GM12878 (cell line): ENCODE results near the gene RCAN2. TPM values are rescaled to one million over a fixed set of nuclear protein-coding genes. Genes with fewer than 3 reads are reported as not detected.

Source experiments
- ATAC-seq: fragments of 200-7000 bp; cut with Tn5 transposase; 3 replicates; pipeline ENCODE4 v1.9.1; 2020; ENCODE audit warnings: mild to moderate bottlenecking, moderate library complexity
- BruUV-seq: library from RNA; stranded (reverse); fragments of 400-500 nt; replicated peaks from 2 replicates; lab custom pipeline; 2021; lab: Mats Ljungman, UMichigan
- CTCF ChIA-PET: fragments of 300-600 bp; sonication (Branson Sonifier 250); formaldehyde crosslinking; extraction: SDS; loops from one replicate; lab custom pipeline; 2021; ENCODE audit warnings: inconsistent platforms; lab: Yijun Ruan, JAX
- POLR2A ChIA-PET: fragments of 350-600 bp; formaldehyde crosslinking; extraction: SDS; loops from one replicate; lab custom pipeline; 2021; ENCODE audit warnings: inconsistent platforms; lab: Charles Lee
- RAD21 ChIA-PET: fragments of 300-600 bp; sonication (Branson Sonifier 250); formaldehyde crosslinking; loops from one replicate; lab custom pipeline; 2023; ENCODE audit warnings: antibody characterized with exemption; ENCODE audit not compliant: unreplicated experiment; lab: Charles Lee
- SMC1A ChIA-PET: fragments of 300-600 bp; sonication (Branson Sonifier 250); formaldehyde crosslinking; loops from one replicate; lab custom pipeline; 2023; ENCODE audit not compliant: unreplicated experiment, uncharacterized antibody; lab: Charles Lee
- DNase-seq: peaks from one replicate; pipeline ENCODE4 v3.0.0-alpha.2; 2011; ENCODE audit warnings: low read depth, low spot score
- FAIRE-seq: peaks from 3 replicates; lab custom pipeline; 2011; peaks lifted over from hg19 to GRCh38; lab: Jason Lieb, UNC
- H2AFZ ChIP-seq: 2 replicates; pipeline ENCODE4 v1.6.0; 2011; ENCODE audit warnings: low read depth, low read length, control low read depth; ENCODE audit not compliant: control insufficient read depth
- H3K27ac ChIP-seq: 2 replicates; pipeline ENCODE4 v1.5.1; 2011; ENCODE audit warnings: control low read depth; ENCODE audit not compliant: control insufficient read depth, insufficient read depth
- H3K27me3 ChIP-seq, 2 experiments: replicated peaks in 1 of 2; 2 replicates each; pipeline versions ENCODE4 v1.6.0 to v1.6.1; 2011; ENCODE audit warnings: low read length in 1 of 2; ENCODE audit not compliant: control insufficient read depth in 2 of 2, insufficient read depth in 2 of 2
- H3K36me3 ChIP-seq, 2 experiments: 2 replicates each; pipeline ENCODE4 v1.5.1; 2011; ENCODE audit warnings: low read length in 1 of 2; ENCODE audit not compliant: control insufficient read depth in 2 of 2, insufficient read depth in 2 of 2
- H3K4me1 ChIP-seq: 2 replicates; pipeline ENCODE4 v1.6.1; 2011; ENCODE audit warnings: mild to moderate bottlenecking, low read length, moderate library complexity, mixed read lengths; ENCODE audit not compliant: control insufficient read depth, insufficient read depth
- H3K4me2 ChIP-seq: 2 replicates; pipeline ENCODE4 v1.6.0; 2011; ENCODE audit warnings: control low read depth; ENCODE audit not compliant: control insufficient read depth, insufficient read depth
- H3K4me3 ChIP-seq: fragments of 200-600 bp; sonication (generic); 2 replicates; pipeline ENCODE4 v1.5.1; 2016
- H3K79me2 ChIP-seq: 2 replicates; pipeline ENCODE4 v1.6.0; 2011; ENCODE audit warnings: low read length; ENCODE audit not compliant: control insufficient read depth, insufficient read depth
- H3K9ac ChIP-seq: 2 replicates; pipeline ENCODE4 v1.8.0; 2011; ENCODE audit warnings: low read length, control low read depth, mixed read lengths; ENCODE audit not compliant: control insufficient read depth, insufficient read depth
- H3K9me3 ChIP-seq: replicated peaks from 3 replicates; pipeline ENCODE4 v1.5.1; 2011; ENCODE audit warnings: mild to moderate bottlenecking, low read length; ENCODE audit not compliant: control insufficient read depth, insufficient read depth
- H4K20me1 ChIP-seq: 2 replicates; pipeline ENCODE4 v1.6.0; 2011; ENCODE audit not compliant: control insufficient read depth, insufficient read depth
- BACH1 ChIP-seq: fragments of 450-650 bp; IDR thresholded peaks from 2 replicates; pipeline ENCODE4 v1.6.1; 2017; ENCODE audit warnings: mild to moderate bottlenecking, borderline replicate concordance
- MEF2A ChIP-seq: IDR thresholded peaks from 2 replicates; pipeline ENCODE4 v1.6.1; 2011; ENCODE audit warnings: low read depth, mild to moderate bottlenecking, low read length, moderate library complexity; ENCODE audit not compliant: insufficient read depth
- SP1 ChIP-seq: IDR thresholded peaks from one replicate; pipeline ENCODE4 v1.6.1; 2011; ENCODE audit warnings: low read depth, low read length
- WGBS: methylation state at CpG from one replicate; pipeline ENCODE4 v1.1.6; 2016; ENCODE audit warnings: low lambda C conversion rate; ENCODE audit not compliant: insufficient replicate concordance, insufficient coverage; ENCODE audit errors: missing lambda C conversion rate; 5-methylcytosine and 5-hydroxymethylcytosine counted together
- in situ Hi-C: fragments of 300-500 bp; cut with MboI; formaldehyde crosslinking; loops from 9 replicates; pipeline ENCODE4 v1.14.3; 2018; ENCODE audit warnings: mixed read lengths
- intact Hi-C: fragments of 100-400 bp; cut with micrococcal nuclease; formaldehyde crosslinking; loops from one replicate; pipeline ENCODE4 v1.14.2; 2022; ENCODE audit not compliant: unreplicated experiment
- polyA plus RNA-seq, 11 experiments: library from polyadenylated mRNA; depleted of rRNA in 4 of 11; unstranded in 6 of 11; stranded (reverse) in 5 of 11; fragments of >200 nt; fragmentation: Nextera tagmentation in 4 of 11; fragmentation: Illumina TruSeq in 1 of 11; extraction: Ambion mirVana in 4 of 11; extraction: Trizol in 1 of 11; gene quantifications; 1 replicate in 1 of 11; 2 replicates in 10 of 11; pipeline versions ENCODE4 v1.2.1 to v1.2.3, GENCODE V29; 2011 to 2016; ENCODE audit warnings: inconsistent platforms in 2 of 11, missing spikeins in 2 of 11, low read depth in 1 of 11
- total RNA-seq, 4 experiments: library from RNA; depleted of rRNA in 3 of 4; stranded (reverse); fragments of >200 nt in 3 of 4; fragmentation: Illumina TruSeq in 1 of 4; extraction: Trizol in 1 of 4; gene quantifications; 2 replicates each; pipeline versions ENCODE4 v1.2.1 to v1.2.3, GENCODE V29; 2013 to 2021
- TF ChIP-seq, protein P1 (sequence below): fragments of 450-650 bp; IDR thresholded peaks from 2 replicates; pipeline ENCODE4 v1.6.1; 2018; ENCODE audit warnings: mild to moderate bottlenecking, low read depth, moderate library complexity; ENCODE audit not compliant: partially characterized antibody
- TF ChIP-seq, protein P2 (sequence below): IDR thresholded peaks from 2 replicates; pipeline ENCODE4 v1.6.1; 2011; ENCODE audit warnings: borderline replicate concordance, low read depth, mild to moderate bottlenecking, moderate library complexity, mixed read lengths, low read length; ENCODE audit not compliant: insufficient read depth; ENCODE audit errors: extremely low read length
- TF ChIP-seq, protein P3 (sequence below): fragments of 450-650 bp; IDR thresholded peaks from 2 replicates; pipeline ENCODE4 v1.6.1; 2017; ENCODE audit warnings: mild to moderate bottlenecking
- TF ChIP-seq, protein P4 (sequence below): IDR thresholded peaks from 2 replicates; pipeline ENCODE4 v1.6.1; 2012; ENCODE audit warnings: low read length, inconsistent platforms

Gene RCAN2
- total and polyA plus RNA-seq, 10 of the 15 experiments (the other 5 are each of a cell fraction or from before 2014, with no cell fraction given): 0.06 TPM; not detected in 9

DNA sequence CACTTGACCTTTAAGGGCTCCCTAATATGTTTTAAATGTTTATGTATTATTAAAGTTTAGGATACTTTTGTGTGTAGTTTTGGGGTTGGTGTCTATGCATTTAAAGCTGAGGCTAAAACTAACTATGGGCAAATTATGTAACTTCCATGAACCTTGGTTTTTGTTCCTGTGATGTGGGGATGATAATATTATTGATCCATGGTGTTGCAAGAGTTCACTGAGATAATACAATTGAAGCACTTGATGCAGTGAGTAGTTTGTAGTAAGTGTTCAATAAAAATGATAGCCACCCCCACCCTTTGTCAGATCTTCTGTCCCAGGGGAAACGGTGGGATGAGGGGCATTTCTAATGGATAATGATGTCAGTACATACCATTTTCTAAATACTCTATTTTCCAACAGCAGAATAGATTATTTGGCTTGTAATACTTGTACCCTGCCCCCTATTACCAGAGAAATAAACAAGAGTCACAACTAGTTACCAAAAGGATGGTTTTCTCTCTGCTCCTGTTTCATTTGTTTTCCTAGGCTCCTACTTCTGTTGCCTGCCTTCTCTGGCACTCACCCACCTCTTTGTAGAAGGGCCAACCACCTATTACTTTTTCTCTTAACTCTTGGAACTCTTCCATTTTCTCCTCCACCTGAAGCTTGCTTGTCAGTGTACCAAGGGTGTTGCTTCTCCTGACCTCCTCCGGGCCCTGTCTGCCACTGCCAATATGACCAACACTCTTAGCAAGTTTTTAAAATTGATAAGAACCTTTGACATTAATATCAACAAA lies 97.9 kb downstream of the RCAN2 start:
- Histone ChIP-seq H3K27ac (no peak overlapping the region), H3K4me1 (no peaks in the 10 kb centered on the region), H3K79me2 (no peaks in the 10 kb centered on the region), H3K9ac (no peak overlapping the region), H2AFZ (no peak overlapping the region), H3K27me3 (no peaks in the 10 kb centered on the region; a peak in 1 of 4 replicates), H3K4me3 (no peak overlapping the region), H3K4me2 (no peak overlapping the region), H3K9me3 (no peaks in the 10 kb centered on the region; the same call in 2 of the 3 replicates), H3K36me3 (no peaks in the 10 kb centered on the region), H4K20me1 (no peaks in the 10 kb centered on the region)
- in situ Hi-C loops: no loop called here
- DNase-seq (no peak), ATAC-seq (no peak), FAIRE-seq (no peak)
- no TSS peak for BruUV-seq
- 0% methylated on average over 2 of the region's 2 CpGs for WGBS
- TF ChIP-seq, protein P1, sequence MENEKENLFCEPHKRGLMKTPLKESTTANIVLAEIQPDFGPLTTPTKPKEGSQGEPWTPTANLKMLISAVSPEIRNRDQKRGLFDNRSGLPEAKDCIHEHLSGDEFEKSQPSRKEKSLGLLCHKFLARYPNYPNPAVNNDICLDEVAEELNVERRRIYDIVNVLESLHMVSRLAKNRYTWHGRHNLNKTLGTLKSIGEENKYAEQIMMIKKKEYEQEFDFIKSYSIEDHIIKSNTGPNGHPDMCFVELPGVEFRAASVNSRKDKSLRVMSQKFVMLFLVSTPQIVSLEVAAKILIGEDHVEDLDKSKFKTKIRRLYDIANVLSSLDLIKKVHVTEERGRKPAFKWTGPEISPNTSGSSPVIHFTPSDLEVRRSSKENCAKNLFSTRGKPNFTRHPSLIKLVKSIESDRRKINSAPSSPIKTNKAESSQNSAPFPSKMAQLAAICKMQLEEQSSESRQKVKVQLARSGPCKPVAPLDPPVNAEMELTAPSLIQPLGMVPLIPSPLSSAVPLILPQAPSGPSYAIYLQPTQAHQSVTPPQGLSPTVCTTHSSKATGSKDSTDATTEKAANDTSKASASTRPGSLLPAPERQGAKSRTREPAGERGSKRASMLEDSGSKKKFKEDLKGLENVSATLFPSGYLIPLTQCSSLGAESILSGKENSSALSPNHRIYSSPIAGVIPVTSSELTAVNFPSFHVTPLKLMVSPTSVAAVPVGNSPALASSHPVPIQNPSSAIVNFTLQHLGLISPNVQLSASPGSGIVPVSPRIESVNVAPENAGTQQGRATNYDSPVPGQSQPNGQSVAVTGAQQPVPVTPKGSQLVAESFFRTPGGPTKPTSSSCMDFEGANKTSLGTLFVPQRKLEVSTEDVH: no peak
- ChIA-PET SMC1A (interaction anchor here (0.6 to 1.0 kb wide), 2 partner anchors 17 to 303 kb away, joined by 3 read pairs; no protein-coding TSS in a partner anchor), POLR2A (no interaction called here), RAD21 (no interaction called here), CTCF (interaction anchor here (1.3 to 1.9 kb wide), 2 partner anchors 11 to 17 kb away, joined by 3 to 6 read pairs; no protein-coding TSS in a partner anchor)
- intact Hi-C loops: no loop called here

DNA sequence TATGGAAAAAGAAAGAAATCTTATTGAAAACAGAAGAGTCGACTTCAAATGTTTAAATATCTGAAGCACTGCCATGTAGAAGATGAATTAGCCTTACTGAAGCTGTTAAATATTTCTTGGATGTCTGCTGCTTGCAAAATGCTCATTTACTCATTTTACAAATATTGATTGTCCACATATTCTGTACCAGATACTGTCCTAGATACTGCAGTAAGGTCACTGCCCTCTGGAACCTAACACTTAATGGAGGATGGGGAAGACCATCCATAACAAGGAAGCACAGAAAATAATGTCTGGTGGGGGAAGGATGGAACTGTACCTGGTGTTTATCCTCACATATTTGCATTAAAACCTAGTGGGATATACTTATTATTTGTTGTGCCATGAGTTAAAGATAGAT lies 99.0 kb downstream of the RCAN2 start:
- WGBS: 0% methylated on average over 1 of the region's 1 CpG
- FAIRE-seq: no peak
- TF ChIP-seq SP1 (no peak), BACH1 (no peak), MEF2A (no peak)
- TF ChIP-seq, protein P2, sequence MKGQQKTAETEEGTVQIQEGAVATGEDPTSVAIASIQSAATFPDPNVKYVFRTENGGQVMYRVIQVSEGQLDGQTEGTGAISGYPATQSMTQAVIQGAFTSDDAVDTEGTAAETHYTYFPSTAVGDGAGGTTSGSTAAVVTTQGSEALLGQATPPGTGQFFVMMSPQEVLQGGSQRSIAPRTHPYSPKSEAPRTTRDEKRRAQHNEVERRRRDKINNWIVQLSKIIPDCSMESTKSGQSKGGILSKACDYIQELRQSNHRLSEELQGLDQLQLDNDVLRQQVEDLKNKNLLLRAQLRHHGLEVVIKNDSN: no peak
- TF ChIP-seq, protein P3, sequence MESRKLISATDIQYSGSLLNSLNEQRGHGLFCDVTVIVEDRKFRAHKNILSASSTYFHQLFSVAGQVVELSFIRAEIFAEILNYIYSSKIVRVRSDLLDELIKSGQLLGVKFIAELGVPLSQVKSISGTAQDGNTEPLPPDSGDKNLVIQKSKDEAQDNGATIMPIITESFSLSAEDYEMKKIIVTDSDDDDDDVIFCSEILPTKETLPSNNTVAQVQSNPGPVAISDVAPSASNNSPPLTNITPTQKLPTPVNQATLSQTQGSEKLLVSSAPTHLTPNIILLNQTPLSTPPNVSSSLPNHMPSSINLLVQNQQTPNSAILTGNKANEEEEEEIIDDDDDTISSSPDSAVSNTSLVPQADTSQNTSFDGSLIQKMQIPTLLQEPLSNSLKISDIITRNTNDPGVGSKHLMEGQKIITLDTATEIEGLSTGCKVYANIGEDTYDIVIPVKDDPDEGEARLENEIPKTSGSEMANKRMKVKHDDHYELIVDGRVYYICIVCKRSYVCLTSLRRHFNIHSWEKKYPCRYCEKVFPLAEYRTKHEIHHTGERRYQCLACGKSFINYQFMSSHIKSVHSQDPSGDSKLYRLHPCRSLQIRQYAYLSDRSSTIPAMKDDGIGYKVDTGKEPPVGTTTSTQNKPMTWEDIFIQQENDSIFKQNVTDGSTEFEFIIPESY: no peak
- TF ChIP-seq, protein P4, sequence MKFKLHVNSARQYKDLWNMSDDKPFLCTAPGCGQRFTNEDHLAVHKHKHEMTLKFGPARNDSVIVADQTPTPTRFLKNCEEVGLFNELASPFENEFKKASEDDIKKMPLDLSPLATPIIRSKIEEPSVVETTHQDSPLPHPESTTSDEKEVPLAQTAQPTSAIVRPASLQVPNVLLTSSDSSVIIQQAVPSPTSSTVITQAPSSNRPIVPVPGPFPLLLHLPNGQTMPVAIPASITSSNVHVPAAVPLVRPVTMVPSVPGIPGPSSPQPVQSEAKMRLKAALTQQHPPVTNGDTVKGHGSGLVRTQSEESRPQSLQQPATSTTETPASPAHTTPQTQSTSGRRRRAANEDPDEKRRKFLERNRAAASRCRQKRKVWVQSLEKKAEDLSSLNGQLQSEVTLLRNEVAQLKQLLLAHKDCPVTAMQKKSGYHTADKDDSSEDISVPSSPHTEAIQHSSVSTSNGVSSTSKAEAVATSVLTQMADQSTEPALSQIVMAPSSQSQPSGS: no peak

More for the DNA sequence above, 99.0 kb downstream of the RCAN2 start:
- H3K4me2 ChIP-seq: no peak overlapping the region
- ATAC-seq (no peak), DNase-seq (no peak)
- no peaks in the 10 kb centered on the region; the same call in 2 of the 3 replicates for H3K9me3 ChIP-seq
- H3K4me3 ChIP-seq: no peak overlapping the region
- no peaks in the 10 kb centered on the region for H3K4me1 ChIP-seq
- H4K20me1 ChIP-seq: no peaks in the 10 kb centered on the region
- ChIA-PET SMC1A (interaction anchor here (1.0 to 1.1 kb wide), 2 partner anchors 16 to 18 kb away, joined by 3 read pairs; no protein-coding TSS in a partner anchor), POLR2A (no interaction called here), CTCF (interaction anchor here (1.3 to 1.9 kb wide), 2 partner anchors 10 to 18 kb away, joined by 3 to 6 read pairs; no protein-coding TSS in a partner anchor), RAD21 (no interaction called here)
- H3K27ac ChIP-seq: no peak overlapping the region
- intact Hi-C loops (no loop called here), in situ Hi-C loops (no loop called here)
- H3K27me3 ChIP-seq: no peaks in the 10 kb centered on the region; a peak in 1 of 4 replicates
- no peaks in the 10 kb centered on the region for H3K36me3 ChIP-seq
- no peak overlapping the region for H3K9ac ChIP-seq
- no peak overlapping the region for H2AFZ ChIP-seq
- no TSS peak for BruUV-seq
- no peaks in the 10 kb centered on the region for H3K79me2 ChIP-seq
